NOMO-1 (cell line): ENCODE data around the gene SERPINE2.
"Not testable (repeated sequence)": the region's sequence is repeated elsewhere in the genome, so short reads cannot be mapped to it uniquely, and the experiment has no call there.

ENCODE experiments used
- DNase-seq, 2 experiments: peaks; one replicate each; lab custom pipeline; 2025; ENCODE audit not compliant: unreplicated experiment in 2 of 2; lab: John Stamatoyannopoulos, UW

Gene SERPINE2

DNA sequence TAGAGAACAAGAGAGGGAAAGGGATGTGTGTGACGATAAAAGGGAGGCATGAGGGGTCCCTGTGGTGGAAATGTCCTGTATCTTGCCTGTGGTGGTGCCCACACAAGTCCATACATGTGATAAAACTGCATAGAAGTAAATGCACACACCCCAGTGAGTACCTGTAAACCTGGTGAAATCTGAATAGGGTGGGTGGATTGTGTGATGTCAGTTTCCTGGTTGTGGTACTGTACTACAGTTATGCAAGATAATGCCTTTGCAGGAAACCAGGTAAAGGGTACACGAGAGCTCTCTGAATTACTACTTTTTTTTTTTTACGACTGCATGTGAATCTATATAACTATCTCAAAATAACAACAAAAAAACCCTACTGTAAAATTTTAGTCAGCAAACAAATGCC is 22.1 kb downstream of the SERPINE2 start:
- no peak for DNase-seq

DNA sequence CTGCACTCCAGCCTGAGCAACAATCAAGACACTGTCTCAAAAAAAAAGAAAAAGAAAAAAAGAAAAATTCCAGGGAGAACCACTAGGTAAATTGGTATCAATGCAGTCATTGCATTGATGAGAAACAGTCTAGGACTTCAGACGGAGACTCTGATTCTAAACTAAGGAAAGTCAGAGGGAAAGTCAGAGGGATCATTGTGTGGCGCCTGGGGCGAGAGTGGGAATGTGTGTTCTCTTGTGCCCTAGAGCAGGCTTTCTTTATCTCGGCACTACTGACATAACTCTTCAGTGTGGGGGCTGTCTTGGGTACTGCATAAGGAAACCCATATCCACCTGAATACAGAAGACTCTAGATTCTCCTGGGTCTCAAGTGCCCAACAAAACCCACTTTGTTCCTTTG is 24.8 kb downstream of the SERPINE2 start:
- no peak for DNase-seq

DNA sequence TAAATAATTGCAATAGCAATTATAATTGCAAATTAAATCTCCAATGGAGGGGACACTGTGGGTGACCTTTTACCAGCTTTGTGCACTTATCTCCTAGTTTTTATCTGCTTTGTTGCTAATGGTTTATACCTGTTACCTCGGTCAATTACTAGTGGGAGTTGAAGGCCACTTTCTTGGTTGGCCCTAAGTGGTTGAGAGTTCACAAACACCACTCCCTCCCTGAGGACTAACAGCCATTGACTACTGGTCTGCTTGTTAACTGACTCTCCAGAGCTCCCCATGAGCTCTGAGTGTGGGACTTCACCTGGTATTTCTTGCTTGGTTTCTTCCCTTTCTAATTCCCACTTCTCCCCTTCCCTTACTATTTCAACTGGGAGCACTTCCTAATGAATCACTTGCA is 27.2 kb downstream of the SERPINE2 start:
- DNase-seq = no peak

DNA sequence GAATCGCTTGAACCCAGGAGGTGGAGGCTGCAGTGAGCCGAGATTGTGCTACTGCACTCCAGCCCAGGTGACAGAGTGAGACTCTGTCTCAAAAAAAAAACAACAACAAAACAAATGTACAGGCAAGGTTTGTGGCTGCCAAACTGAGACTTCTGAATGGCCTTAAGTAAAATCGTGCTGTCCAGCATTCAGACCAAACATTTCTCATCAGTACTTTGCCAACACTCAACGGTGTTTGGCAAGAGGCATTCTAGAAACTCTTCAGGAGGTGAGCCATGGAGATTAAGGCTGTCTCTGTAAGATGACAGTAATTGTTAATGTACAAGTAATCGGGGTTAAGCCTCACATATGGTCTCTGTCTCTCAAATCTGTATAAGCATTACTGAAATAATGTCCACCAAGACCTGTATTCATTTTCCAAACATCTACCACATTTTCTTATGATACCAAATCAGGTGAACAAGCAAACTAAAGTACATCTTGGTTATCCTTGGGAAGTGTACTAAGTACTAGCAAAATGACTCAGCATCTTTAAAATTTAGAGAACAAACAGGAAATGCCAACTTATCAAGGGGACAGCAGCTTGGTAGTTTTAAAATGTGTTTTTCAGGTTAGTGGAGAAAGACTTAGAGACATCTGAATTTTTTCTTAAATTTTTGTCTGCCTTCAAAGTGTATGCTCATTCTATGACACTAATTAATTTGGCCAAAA is 29.3 kb downstream of the SERPINE2 start:
- DNase-seq = no peak

DNA sequence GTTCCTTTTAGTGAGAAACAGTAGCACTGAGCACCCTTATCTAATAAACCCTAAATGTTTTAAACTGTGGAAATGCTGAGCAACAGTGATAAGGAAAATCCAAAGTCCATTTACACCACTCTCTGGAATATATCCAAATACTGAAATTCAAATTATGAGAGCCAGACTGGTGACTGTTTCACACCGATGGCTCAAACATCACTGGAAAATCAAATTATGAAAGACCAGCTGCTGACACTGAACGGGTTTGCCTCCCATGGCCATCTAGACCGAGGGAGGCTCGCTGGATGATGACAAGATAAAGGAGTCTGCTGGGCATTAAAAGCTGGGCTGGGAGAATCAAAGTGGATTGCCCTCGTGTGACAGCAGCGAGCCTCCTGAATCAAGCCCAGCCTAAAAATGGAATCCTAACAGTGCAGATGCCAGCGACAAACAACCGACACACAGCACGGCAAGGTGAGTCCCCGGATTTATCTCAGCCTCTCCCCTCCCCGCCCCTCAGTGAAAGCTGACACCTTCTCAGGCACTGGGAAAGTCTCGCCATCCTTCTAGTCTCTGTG is 30.3 kb downstream of the SERPINE2 start:
- DNase-seq = no peak

DNA sequence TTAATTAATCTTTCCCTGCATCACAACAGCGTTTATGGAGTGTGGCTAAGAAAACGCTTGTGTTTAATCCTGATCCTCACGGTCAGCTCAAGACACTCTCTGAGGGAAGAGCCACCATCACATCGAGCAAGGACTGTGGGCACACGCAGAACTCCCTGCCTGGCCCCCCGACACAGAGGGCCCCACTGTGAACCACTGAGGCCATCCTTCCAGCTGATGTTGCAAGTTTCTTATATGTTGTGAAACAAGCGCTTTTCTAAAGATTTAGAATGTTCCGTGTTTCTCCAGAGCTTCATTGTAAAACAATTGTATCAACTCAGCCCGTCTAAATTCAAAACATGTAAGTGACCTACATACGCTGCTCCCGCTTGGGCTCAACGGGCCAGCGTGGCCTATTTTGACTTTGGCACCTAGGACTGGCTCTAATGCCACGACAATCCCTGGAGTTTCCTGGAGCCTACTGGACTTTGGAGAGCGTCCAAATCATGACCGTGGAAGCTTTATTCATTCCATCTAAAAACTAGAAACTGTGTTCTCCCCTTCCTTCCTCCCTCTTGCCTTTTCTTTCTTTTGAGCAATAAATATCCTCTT is 34.9 kb downstream of the SERPINE2 start:
- peak; percentile 61 to 67 for DNase-seq

DNA sequence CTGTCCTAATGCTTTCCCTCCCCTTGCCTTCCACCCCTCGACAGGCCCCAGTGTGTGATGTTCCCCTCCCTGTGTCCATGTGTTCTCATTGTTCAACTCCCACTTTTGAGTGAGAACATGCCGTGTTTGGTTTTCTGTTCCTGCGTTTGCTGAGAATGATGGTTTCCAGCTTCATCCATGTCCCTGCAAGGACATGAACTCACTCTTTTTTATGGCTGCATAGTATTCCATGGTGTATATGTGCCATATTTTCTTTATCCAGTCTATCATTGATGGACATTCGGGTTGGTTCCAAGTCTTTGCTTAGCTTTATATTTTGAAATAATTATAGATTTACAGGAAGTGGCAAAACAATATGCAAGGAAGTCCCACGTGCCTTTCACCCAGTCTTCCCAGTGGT is 38.4 kb downstream of the SERPINE2 start:
- not testable (repeated sequence) for DNase-seq

DNA sequence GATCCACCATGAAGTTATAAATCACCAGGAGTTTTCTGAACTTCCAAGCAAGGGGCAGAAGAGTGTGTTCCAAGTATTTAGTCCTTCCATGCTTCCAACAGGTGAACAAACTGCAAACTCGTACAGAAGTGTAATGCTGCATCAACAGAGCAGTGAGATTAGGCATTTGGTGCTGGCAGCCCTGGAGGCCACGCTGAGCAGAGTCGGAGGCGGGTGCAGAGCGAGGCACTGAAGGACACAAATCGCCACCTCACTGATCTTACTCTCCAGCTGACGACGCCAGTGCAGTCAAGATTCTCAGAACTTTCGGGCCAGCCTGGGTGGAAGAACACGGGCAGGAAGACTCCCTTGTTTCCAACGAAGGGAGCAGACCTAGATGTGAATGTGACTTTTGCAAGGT is 39.2 kb downstream of the SERPINE2 start:
- DNase-seq = no peak

DNA sequence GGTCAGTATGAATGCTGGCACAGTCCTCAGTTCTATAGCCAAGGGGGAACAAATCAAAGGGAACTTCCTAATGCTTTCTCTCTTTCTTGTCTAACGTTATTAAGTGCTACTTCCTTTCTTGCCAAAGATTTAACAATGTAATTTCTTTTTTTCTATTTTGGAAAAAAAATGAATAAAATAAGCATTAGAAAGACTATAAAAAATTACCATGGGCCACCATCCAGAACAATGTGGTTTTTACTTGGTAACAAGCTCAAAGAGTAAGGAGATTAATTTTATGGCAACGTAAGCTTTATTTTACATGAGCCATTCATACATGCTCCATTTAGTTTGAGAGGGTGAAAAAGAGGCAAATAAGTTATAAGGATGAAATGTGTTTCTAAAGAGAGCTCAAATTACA is 40.1 kb downstream of the SERPINE2 start:
- DNase-seq = no peak

DNA sequence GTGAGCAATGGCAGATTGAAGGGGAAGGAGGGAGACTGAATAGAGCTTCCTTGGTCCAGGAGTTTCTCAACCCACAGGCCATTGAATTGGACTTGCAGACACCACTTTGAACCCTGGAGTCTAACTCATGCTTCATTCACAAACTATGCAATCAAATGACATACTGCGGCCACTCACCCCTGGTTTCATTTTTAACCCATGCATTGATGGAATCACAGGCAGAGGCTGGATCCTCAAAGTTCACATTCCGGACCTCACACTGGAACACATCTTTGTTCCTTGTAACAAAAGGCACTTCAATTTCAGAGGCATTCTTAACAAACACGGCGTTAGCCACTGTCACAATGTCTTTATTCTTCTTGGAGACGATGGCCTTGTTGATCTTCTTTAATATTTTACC is 41.1 kb downstream of the SERPINE2 start:
- no peak for DNase-seq

DNA sequence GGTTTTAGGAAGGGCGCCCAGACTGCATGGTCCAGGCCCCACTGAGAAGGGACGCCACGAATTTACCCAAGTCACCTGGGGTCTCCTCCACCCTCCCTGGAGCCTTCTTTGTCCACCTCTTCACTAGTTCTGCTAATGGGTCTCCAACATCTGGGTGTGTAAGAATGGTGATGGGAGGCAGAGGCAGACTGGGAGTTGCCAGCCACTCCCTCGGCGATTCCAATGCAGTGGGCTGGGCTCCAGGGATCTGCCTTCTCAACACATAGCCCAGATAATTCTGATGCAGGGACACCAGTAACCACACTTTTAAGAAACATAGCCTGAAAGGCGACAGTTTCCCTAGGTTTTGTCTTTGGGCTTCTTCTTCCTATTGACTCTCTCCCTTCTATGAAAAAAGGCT is 42.7 kb downstream of the SERPINE2 start:
- no peak for DNase-seq

DNA sequence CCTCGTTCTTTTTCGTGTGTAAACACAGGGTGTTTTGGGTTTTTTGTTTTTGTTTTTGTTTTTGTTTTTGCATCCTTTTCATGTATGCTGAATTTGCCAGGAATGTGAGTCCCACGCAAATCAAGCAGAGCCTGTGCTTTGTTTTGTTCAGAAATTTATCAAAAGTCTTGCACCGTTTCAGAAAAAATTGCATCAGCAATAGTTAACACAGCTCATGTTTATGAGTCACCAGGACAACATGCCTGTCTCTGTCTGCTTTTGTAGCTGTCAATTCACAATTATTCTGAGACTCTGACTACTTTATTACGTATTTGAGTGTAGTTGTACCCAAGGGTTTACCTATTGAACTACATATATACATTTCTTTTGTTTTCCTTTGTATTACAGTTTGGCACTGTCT is 43.5 kb downstream of the SERPINE2 start:
- DNase-seq = no peak

DNA sequence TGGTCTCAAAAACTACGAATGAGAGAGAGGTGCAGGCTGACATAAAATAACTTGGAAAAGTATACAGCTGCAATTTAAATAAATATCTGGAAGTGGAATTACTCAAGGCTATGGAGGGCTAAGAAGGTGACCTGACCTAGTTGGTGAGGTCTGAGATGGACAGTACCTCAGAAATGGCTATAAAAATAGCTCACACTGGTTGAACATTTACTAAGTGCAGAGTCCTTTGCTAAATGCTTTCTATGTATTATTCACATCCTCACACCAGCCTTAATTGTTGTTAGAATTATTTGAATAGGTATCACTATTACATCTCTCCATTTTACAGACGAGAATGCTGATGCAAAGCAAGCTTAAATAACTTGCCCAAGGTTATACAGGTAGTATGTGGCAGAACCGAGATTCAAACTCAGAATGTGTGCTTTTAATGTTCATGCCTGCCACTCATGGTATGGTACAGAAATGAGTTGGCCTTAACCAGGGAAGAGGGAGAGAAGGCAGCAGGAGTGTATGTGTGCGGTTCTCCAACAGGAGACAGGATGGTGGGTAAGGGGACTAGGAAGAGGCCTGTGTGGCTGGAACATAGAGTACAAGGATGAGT is 44.4 kb downstream of the SERPINE2 start:
- DNase-seq = no peak

DNA sequence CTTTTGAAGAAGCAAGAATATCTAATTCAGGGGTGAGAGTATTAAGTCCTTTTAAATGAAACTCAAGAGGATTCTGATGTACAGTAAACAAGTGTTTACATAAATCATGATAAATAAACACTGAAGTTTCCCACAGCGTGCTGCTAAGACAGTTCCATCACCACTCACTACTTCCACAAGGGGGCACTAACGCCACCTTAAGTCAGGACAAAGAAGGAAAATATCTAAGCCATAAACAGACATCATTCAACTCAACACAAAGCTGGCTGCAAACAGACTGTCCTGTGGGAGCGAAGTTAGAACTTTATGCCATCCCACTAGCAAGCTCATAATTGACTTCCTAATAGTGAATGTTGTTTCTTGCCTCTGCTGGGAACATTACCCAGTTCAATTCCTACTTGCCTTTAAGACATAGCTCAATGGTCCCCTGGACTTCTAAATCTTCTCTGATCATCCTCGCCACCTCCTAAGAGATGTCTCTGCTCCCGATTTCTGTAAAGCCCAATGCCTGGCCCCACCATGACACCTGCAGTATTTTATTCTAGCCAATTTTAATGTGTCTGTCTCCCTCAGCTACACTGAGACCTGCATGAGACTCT is 45.4 kb downstream of the SERPINE2 start:
- peak; percentile 24 to 73 for DNase-seq

DNA sequence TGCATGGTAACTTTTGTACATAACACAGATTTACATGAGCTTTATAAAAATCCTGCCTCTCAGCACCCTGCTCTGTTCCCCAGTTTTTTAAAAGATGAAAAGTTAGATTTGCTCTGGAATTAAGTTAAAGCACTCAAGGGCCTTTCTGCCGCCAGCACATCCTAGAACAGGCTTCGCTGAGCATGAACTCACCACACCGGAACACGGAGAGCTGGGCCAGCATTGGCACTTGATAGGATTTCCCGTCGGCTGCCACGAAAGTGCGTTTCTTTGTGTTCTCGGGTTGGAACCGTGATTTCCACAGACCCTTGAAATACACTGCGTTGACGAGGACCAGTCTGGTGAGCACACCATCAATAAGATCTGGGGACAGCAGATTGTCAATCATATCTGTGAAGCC is 47.5 kb downstream of the SERPINE2 start:
- DNase-seq = no peak

DNA sequence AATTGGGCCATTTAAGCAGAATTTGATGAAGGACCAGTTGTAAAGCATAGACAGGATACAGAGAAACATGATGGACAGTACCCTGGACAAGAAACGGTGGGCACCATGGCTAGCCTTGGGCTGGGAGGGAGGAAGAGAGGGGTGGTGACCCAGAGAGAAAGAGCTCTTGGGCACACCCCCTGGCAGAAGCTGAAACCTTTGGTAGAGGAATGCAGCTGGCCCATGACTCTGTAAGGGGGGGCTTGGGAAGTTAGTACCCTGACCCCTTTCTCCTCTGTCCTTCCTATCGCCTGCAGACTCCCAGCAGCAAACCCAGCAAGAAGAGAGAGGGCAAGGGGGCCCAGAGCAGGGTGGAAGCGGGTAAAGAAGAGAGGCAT is 49.2 kb downstream of the SERPINE2 start:
- no peak for DNase-seq

DNA sequence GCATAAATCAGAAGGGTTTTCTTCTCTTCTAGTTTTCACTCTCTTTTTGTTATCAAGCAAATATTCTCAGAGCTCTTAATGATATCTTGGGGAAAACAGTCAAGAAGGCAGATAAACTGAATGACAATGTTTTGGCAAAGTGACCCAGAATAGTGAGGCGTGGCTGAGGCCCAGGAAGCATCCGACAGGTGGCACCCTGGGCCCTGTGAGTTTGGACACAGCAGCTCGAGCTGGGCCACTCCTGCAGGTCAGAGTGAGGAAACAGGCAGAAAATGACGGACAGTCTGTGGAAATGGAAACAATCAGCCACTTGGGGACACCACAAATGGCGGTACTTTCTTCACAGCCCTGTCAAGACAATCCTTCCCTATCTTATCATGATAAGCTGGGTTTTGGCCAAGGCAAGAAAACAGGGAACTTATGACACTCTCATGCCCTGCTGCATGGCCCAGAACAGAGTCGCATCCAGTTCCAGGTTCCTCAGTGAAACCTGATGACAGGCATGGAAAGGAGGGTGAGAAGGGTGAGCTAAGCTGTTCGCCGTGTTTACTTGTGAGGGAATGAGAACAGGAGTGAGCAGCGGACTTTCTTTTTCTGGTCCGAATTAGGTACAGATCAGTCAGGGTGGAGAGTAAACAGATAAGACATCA is 49.8 kb downstream of the SERPINE2 start:
- no peak for DNase-seq

DNA sequence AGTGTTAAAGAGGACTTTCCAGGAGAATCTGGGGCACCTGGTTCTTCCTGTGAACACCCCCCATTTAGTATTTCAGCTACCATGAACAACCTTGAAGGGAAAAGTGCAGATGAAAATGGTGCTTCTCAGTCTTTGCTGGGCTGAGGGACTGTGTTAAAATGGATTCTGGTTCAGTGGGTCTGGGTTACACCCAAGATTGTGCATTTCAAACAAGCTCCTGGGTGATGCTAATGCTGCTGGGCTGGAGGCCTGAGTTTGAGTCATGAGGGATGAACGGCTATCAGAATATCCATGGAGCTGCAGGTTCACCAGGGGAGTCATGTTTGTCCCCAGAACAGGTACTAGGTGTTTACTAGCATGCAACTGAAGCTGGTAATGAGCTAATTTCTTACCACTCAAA is 57.8 kb downstream of the SERPINE2 start:
- DNase-seq = no peak

DNA sequence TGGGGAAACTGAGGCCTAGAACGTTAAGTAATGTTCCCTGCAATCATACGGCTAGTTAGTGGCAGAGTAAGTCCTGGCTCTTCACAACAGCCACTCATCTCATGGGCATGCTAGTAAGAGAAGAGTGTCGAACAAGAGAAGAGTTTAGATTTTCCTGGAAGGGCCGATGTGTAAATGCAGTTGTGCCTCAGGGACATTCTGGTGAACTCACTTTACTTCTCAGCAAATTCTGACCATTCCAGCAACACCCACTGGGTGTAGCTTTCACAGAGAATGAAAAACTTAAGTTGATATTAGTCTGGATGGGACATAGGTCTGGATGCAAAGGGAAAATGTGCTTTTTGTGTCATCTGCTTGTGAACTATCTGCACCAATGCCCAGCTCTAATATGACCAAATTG is 58.3 kb downstream of the SERPINE2 start:
- no peak for DNase-seq

DNA sequence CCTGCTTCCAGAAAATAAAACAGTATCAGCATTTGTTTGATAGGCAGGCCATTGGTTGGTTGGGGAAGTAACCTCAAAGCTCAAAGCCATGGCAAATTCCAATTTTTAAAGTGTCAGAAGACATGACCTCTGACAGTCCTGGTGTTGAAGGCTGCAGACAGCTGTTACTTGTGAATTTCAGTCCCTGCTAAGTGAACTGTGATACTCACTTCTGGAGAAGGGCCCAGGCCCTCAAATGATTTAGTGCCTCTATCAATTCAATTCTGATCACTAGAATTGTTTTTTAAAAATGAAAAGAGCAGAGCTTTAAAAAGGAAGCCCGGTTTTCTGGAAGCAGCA is 58.7 kb downstream of the SERPINE2 start:
- no peak for DNase-seq

DNA sequence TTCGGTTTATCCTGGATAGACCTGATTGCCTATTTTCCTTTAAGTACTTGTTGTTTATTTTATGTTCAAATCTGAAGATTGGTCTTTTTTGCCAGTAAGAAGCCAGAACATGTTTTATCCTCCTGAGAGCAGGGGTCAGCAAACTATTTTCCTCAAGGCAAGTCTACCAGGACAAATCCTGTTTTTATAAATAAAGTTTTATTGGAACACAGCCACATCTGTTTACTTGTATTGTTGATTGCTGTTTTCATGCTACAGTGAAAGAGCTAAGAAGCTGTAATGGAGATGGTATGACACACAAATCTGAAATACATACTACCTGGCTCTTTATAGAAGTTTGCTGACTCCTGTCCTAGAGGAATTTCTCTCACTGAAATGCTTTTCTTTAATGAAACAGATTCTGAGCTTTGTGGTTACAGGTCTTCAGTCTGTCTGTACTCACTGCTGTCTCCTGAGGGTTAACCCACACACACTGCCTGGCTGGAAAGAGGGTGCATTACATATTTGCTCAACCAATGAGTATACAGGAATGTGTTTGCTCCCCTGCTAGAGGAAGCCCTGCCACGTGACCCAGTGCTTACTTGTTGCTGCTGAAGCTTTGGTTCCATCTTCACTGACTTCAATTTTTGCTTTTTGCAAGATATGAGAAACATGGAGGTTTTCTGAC is 59.2 kb downstream of the SERPINE2 start:
- no peak for DNase-seq
